Measurements from ENCODE around the gene UBE2E1. TPM values are rescaled to one million over a fixed set of nuclear protein-coding genes. Genes with fewer than 3 reads are reported as not detected.
"Not testable (repeated sequence)": the region's sequence is repeated elsewhere in the genome, so short reads cannot be mapped to it uniquely, and the experiment has no call there.

The UBE2E1 gene
- total RNA-seq, 1 donor from 2014 or later = 63.9 TPM

DNA sequence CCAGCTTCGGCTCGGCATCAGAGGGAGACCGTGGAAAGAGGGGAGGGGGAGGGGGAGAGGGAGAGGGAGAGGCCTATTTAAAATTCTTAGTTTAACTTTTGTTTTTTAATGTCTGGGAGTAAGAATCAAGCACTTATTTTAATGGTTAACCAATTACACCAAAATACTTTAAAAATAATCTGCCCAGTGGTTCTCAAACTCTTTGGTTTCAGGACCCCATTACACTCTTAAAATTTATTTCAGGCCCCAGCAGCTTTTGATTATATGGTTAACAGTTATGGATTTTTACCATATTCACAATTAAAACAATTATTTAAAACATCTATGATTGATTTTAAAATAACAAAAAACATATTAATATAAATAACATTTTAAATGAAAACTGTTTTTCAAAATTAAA, 66.6 kb downstream of the UBE2E1 start:
- H3K36me3 Mint-ChIP-seq (ENCODE audit: low read depth) = no peaks in the 10 kb centered on the region
- intact Hi-C loops (cut with micrococcal nuclease) = no loop called here
- no peaks in the 10 kb centered on the region for H3K9me3 Mint-ChIP-seq
- H3K27me3 Mint-ChIP-seq (ENCODE audit: low read depth) = no peaks in the 10 kb centered on the region
- DNase-seq (ENCODE audit: low spot score) = no peak
- H3K4me3 Mint-ChIP-seq (ENCODE audit: low read depth) = no peak overlapping the region
- H3K4me1 Mint-ChIP-seq (ENCODE audit: low read depth) = no peaks in the 10 kb centered on the region
- H3K27ac Mint-ChIP-seq = no peak overlapping the region

- no peaks in the 10 kb centered on the region for H3K36me3 Mint-ChIP-seq (ENCODE audit: low read depth)
- intact Hi-C loops (cut with micrococcal nuclease) = no loop called here
- no peak for DNase-seq (ENCODE audit: low spot score)
- no peak overlapping the region for H3K4me3 Mint-ChIP-seq (ENCODE audit: low read depth)
- H3K9me3 Mint-ChIP-seq = no peaks in the 10 kb centered on the region
- H3K27me3 Mint-ChIP-seq (ENCODE audit: low read depth) = no peaks in the 10 kb centered on the region
- H3K4me1 Mint-ChIP-seq (ENCODE audit: low read depth) = no peaks in the 10 kb centered on the region
- no peak overlapping the region for H3K27ac Mint-ChIP-seq
Observed at GRCh38 chr3:23873941-23874340, 68.2 kb downstream of the UBE2E1 start.

GRCh38 chr3:23874359-23875112, 68.8 kb downstream of the UBE2E1 start:
- DNase-seq (ENCODE audit: low spot score) = no peak
- Mint-ChIP-seq H3K4me1 (ENCODE audit: low read depth) (no peaks in the 10 kb centered on the region), H3K27me3 (ENCODE audit: low read depth) (no peaks in the 10 kb centered on the region), H3K27ac (no peak overlapping the region), H3K36me3 (ENCODE audit: low read depth) (no peaks in the 10 kb centered on the region), H3K9me3 (no peaks in the 10 kb centered on the region), H3K4me3 (ENCODE audit: low read depth) (no peak overlapping the region)
- intact Hi-C loops (cut with micrococcal nuclease) = no loop called here

- Mint-ChIP-seq H3K4me1 (ENCODE audit: low read depth) (no peaks in the 10 kb centered on the region), H3K27me3 (ENCODE audit: low read depth) (no peaks in the 10 kb centered on the region), H3K27ac (no peak overlapping the region), H3K36me3 (ENCODE audit: low read depth) (no peaks in the 10 kb centered on the region), H3K4me3 (ENCODE audit: low read depth) (no peak overlapping the region), H3K9me3 (no peaks in the 10 kb centered on the region)
- intact Hi-C loops (cut with micrococcal nuclease) = no loop called here
- DNase-seq (ENCODE audit: low spot score) = no peak
Observed at GRCh38 chr3:23875113-23875725, 69.5 kb downstream of the UBE2E1 start.

DNA sequence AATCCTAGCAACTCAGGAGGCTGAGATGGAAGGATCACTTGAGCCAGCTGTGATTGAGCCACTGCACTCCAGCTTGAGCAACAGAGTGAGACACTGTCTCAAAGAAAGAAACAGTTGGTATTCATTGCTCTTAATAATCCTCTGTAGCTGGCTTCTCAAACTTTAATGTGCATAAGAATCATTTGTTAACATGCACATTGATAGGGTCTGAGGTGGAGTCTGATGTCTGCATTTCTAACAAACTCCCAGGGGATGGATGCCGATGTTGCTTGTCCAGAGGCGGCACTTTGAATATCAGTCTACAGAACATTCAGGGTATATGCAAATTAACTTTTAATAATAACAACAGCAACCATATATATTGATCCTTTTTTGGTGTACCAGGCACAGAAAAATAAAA, 71.2 kb downstream of the UBE2E1 start:
- Mint-ChIP-seq H3K4me1 (ENCODE audit: low read depth) (peaks cover 5% of the 10 kb centered on the region), H3K27me3 (ENCODE audit: low read depth) (no peaks in the 10 kb centered on the region), H3K4me3 (ENCODE audit: low read depth) (no peak overlapping the region), H3K9me3 (no peaks in the 10 kb centered on the region), H3K27ac (no peak overlapping the region), H3K36me3 (ENCODE audit: low read depth) (peaks cover 7% of the 10 kb centered on the region)
- intact Hi-C loops (cut with micrococcal nuclease) = no loop called here
- DNase-seq (ENCODE audit: low spot score) = no peak

GRCh38 chr3:23877329-23877980, 71.7 kb downstream of the UBE2E1 start:
- Mint-ChIP-seq H3K9me3 (no peaks in the 10 kb centered on the region), H3K4me1 (ENCODE audit: low read depth) (peaks cover 5% of the 10 kb centered on the region), H3K27ac (no peak overlapping the region), H3K36me3 (ENCODE audit: low read depth) (peaks cover 8% of the 10 kb centered on the region), H3K27me3 (ENCODE audit: low read depth) (no peaks in the 10 kb centered on the region), H3K4me3 (ENCODE audit: low read depth) (no peak overlapping the region)
- intact Hi-C loops (cut with micrococcal nuclease) = no loop called here
- no peak for DNase-seq (ENCODE audit: low spot score)

DNA sequence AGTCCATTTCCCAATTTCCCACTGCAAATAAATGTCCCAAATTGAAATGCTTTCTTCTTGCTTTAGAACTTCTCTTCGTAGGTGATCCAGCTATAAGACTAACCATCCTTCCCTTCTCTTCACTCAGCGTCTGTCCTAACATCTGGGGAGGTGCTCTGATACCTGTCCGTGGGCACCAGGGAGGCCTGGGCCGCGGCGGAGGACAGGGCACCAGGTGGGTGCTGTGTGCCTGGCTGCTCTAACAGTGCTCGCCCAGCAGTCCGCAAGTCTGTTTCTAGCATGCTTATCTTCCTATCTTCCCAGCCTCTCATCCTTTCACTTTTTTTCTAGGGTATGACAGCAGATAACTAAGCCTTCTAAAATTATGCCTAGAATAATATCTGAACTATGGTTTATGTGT, 73.7 kb downstream of the UBE2E1 start:
- Mint-ChIP-seq H3K27ac (no peak overlapping the region), H3K4me1 (ENCODE audit: low read depth) (peaks cover 5% of the 10 kb centered on the region), H3K36me3 (ENCODE audit: low read depth) (peaks cover 8% of the 10 kb centered on the region), H3K27me3 (ENCODE audit: low read depth) (no peaks in the 10 kb centered on the region), H3K4me3 (ENCODE audit: low read depth) (no peak overlapping the region), H3K9me3 (no peaks in the 10 kb centered on the region)
- no peak for DNase-seq (ENCODE audit: low spot score)
- intact Hi-C loops (cut with micrococcal nuclease) = no loop called here

GRCh38 chr3:23880703-23881339, 75.1 kb downstream of the UBE2E1 start:
- Mint-ChIP-seq H3K27ac (no peak overlapping the region), H3K27me3 (ENCODE audit: low read depth) (no peaks in the 10 kb centered on the region), H3K4me3 (ENCODE audit: low read depth) (no peak overlapping the region), H3K36me3 (ENCODE audit: low read depth) (peaks cover 8% of the 10 kb centered on the region), H3K4me1 (ENCODE audit: low read depth) (peaks cover 5% of the 10 kb centered on the region), H3K9me3 (no peaks in the 10 kb centered on the region)
- no peak for DNase-seq (ENCODE audit: low spot score)
- intact Hi-C loops (cut with micrococcal nuclease) = no loop called here

GRCh38 chr3:23881993-23882392, 76.2 kb downstream of the UBE2E1 start:
- H3K9me3 Mint-ChIP-seq; H3K4me3 Mint-ChIP-seq (ENCODE audit: low read depth); H3K36me3 Mint-ChIP-seq (ENCODE audit: low read depth); intact Hi-C loops (cut with micrococcal nuclease); H3K4me1 Mint-ChIP-seq (ENCODE audit: low read depth); DNase-seq (ENCODE audit: low spot score); H3K27me3 Mint-ChIP-seq (ENCODE audit: low read depth); H3K27ac Mint-ChIP-seq: not testable (repeated sequence)

GRCh38 chr3:23882487-23882918, 76.7 kb downstream of the UBE2E1 start:
- intact Hi-C loops (cut with micrococcal nuclease) = no loop called here
- H3K27ac Mint-ChIP-seq = no peak overlapping the region
- no peaks in the 10 kb centered on the region for H3K27me3 Mint-ChIP-seq (ENCODE audit: low read depth)
- H3K4me1 Mint-ChIP-seq (ENCODE audit: low read depth) = peaks cover 5% of the 10 kb centered on the region
- no peak overlapping the region for H3K4me3 Mint-ChIP-seq (ENCODE audit: low read depth)
- H3K9me3 Mint-ChIP-seq = no peaks in the 10 kb centered on the region
- no peak for DNase-seq (ENCODE audit: low spot score)
- peaks cover 8% of the 10 kb centered on the region for H3K36me3 Mint-ChIP-seq (ENCODE audit: low read depth)

- Mint-ChIP-seq H3K27me3 (ENCODE audit: low read depth) (no peaks in the 10 kb centered on the region), H3K36me3 (ENCODE audit: low read depth) (peaks cover 8% of the 10 kb centered on the region), H3K4me1 (ENCODE audit: low read depth) (peaks cover 5% of the 10 kb centered on the region), H3K4me3 (ENCODE audit: low read depth) (no peak overlapping the region), H3K9me3 (no peaks in the 10 kb centered on the region), H3K27ac (no peak overlapping the region)
- intact Hi-C loops (cut with micrococcal nuclease) = no loop called here
- DNase-seq (ENCODE audit: low spot score) = no peak
Observed at GRCh38 chr3:23884481-23884880, 78.7 kb downstream of the UBE2E1 start.

DNA sequence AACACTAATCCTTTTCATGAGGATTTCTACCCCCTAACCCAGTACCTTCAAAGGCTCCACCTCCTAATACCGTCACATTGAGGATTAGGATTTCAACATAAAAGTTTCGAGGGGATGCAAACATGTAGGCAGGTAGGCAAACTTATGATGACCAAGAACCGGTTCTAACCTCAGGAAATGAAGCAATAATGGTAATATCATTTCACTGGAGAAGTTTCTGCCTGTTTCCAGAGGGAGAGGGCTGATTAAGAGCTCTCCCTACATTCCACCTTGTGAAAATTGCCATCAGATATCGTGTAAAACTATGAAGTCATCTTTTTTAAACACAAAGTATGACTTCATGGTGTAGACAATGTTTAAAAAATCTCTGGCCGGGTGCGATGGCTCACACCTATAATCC, 79.5 kb downstream of the UBE2E1 start:
- no peaks in the 10 kb centered on the region for H3K9me3 Mint-ChIP-seq
- intact Hi-C loops (cut with micrococcal nuclease) = loop anchor here (5.0 kb wide), 2 partner anchors 112 to 352 kb away; no protein-coding TSS in a partner anchor
- peaks cover 5% of the 10 kb centered on the region for H3K4me1 Mint-ChIP-seq (ENCODE audit: low read depth)

DNA sequence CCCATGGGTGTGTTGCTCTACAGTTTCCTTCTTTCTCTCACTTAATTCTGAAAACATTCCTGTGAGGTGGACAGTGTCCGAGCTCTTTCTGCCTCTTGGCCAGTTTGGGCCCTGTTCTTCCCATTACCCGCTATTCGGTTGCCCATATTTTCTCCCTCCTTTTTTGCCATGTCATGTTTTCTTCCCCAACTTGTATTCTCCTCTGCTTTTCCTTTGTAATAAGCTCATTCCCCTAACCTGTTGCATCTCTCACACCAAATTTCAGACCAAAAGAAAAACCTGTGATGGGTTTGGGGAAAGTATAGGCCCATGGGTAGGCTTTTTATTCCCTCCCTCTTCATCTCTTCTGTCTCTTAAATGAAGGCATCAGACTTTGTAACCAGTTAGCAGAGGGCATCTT, 80.6 kb downstream of the UBE2E1 start:
- Mint-ChIP-seq H3K9me3 (no peaks in the 10 kb centered on the region), H3K4me1 (ENCODE audit: low read depth) (peaks cover 4% of the 10 kb centered on the region), H3K4me3 (ENCODE audit: low read depth) (no peak overlapping the region), H3K27ac (no peak overlapping the region), H3K27me3 (ENCODE audit: low read depth) (no peaks in the 10 kb centered on the region), H3K36me3 (ENCODE audit: low read depth) (peaks cover 11% of the 10 kb centered on the region)
- intact Hi-C loops (cut with micrococcal nuclease) = loop anchor here (5.0 kb wide), 2 partner anchors 111 to 351 kb away; no protein-coding TSS in a partner anchor
- DNase-seq (ENCODE audit: low spot score) = no peak

More for the DNA sequence above, 79.5 kb downstream of the UBE2E1 start:
- no peak overlapping the region for H3K27ac Mint-ChIP-seq
- H3K27me3 Mint-ChIP-seq (ENCODE audit: low read depth) = no peaks in the 10 kb centered on the region
- no peak for DNase-seq (ENCODE audit: low spot score)
- peaks cover 10% of the 10 kb centered on the region for H3K36me3 Mint-ChIP-seq (ENCODE audit: low read depth)
- H3K4me3 Mint-ChIP-seq (ENCODE audit: low read depth) = no peak overlapping the region

Data from activated T-helper 2 cell treated with anti-CD3 and anti-CD28 coated beads, Interferon-gamma antibody, Interleukin-2, Interleukin-4, amounts not matched to agents 10 μg/mL and 5 μg/mL and 100 μg/mL, durations not matched to agents 14 hours and 24 hours and 36 hours (primary cell).